A549 (cell line): ENCODE measurements around the gene COPB2. TPM values are rescaled to one million over a fixed set of nuclear protein-coding genes. Genes with fewer than 3 reads are reported as not detected.

ENCODE experiments used
- ATAC-seq, 2 experiments: fragments of 200-7000 bp in 1 of 2; fragments of >200 bp in 1 of 2; cut with Nextera tagmentation in 1 of 2; cut with Tn5 transposase in 1 of 2; 3 replicates each; pipeline versions ENCODE4 v1.8.0 to v1.9.1; 2018 to 2020; ENCODE audit warnings: mild to moderate bottlenecking in 1 of 2, moderate library complexity in 1 of 2
- CTCF ChIA-PET: fragments of 300-600 bp; sonication (Branson Sonifier 250); formaldehyde crosslinking; extraction: SDS; loops from one replicate; lab custom pipeline; 2021; ENCODE audit warnings: antibody characterized with exemption, inconsistent platforms; lab: Yijun Ruan, JAX
- POLR2A ChIA-PET: fragments of 350-600 bp; formaldehyde crosslinking; extraction: SDS; loops from one replicate; lab custom pipeline; 2021; ENCODE audit warnings: antibody characterized with exemption, inconsistent platforms; lab: Yijun Ruan, JAX
- DNase-seq, 2 experiments: peaks; one replicate each; pipeline versions ENCODE4 v3.0.0 to v3.0.0-alpha.2; 2011 to 2016; ENCODE audit warnings: low read depth in 1 of 2, low spot score in 1 of 2
- FAIRE-seq: peaks from 2 replicates; lab custom pipeline; 2011; peaks lifted over from hg19 to GRCh38; lab: Jason Lieb, UNC
- H3K27ac ChIP-seq, 2 experiments: fragments of >200 bp; sonication (Bioruptor Twin); formaldehyde crosslinking; 3 replicates each; pipeline ENCODE4 v1.5.1; 2016 to 2017
- H3K4me1 ChIP-seq: fragments of >200 bp; sonication (Bioruptor Twin); formaldehyde crosslinking; 3 replicates; pipeline ENCODE4 v1.6.1; 2016
- H3K4me2 ChIP-seq: fragments of >200 bp; sonication (Bioruptor Twin); formaldehyde crosslinking; 3 replicates; pipeline ENCODE4 v1.6.1; 2016
- H3K4me3 ChIP-seq: fragments of >200 bp; sonication (Bioruptor Twin); formaldehyde crosslinking; 3 replicates; pipeline ENCODE4 v1.5.1; 2016
- H3K9me3 ChIP-seq: fragments of >200 bp; sonication (Bioruptor Twin); formaldehyde crosslinking; 3 replicates; pipeline ENCODE4 v1.6.1; 2016
- CBX8 ChIP-seq: fragments of 200-600 bp; sonication (generic); IDR thresholded peaks from 2 replicates; pipeline ENCODE4 v1.6.1; 2016
- CHD2 ChIP-seq: fragments of 150-350 bp; IDR thresholded peaks from 2 replicates; pipeline ENCODE4 v1.6.1; 2014; ENCODE audit warnings: low read length; ENCODE audit not compliant: partially characterized antibody
- EHF ChIP-seq: fragments of 250-450 bp; sonication (Bioruptor Pico); IDR thresholded peaks from 2 replicates; pipeline ENCODE4 v1.5.0; 2020; ENCODE audit warnings: mild to moderate bottlenecking
- ESRRA ChIP-seq: fragments of 150-350 bp; IDR thresholded peaks from 2 replicates; pipeline ENCODE4 v1.6.1; 2014; ENCODE audit warnings: mild to moderate bottlenecking, low read length, borderline replicate concordance
- HES2 ChIP-seq: fragments of >200 bp; sonication (Bioruptor Twin); formaldehyde crosslinking; IDR thresholded peaks from 2 replicates; pipeline ENCODE4 v1.6.1; 2016
- HEYL ChIP-seq: fragments of 250-450 bp; sonication (Bioruptor Pico); IDR thresholded peaks from 2 replicates; pipeline ENCODE4 v1.8.0; 2021; ENCODE audit warnings: mild to moderate bottlenecking, moderate library complexity
- HOXB5 ChIP-seq: fragments of 250-450 bp; sonication (Bioruptor Pico); IDR thresholded peaks from 2 replicates; pipeline ENCODE4 v1.5.0; 2020; ENCODE audit warnings: mild to moderate bottlenecking, moderate library complexity
- KDM1A ChIP-seq: fragments of 200-600 bp; sonication (generic); IDR thresholded peaks from 2 replicates; pipeline ENCODE4 v1.6.1; 2016; ENCODE audit warnings: low read depth, mild to moderate bottlenecking
- KDM5A ChIP-seq: fragments of 200-600 bp; sonication (generic); IDR thresholded peaks from 2 replicates; pipeline ENCODE4 v1.6.1; 2016; ENCODE audit warnings: antibody characterized with exemption, mild to moderate bottlenecking
- MAX ChIP-seq: IDR thresholded peaks from 2 replicates; pipeline ENCODE4 v1.6.1; 2012
- MYC ChIP-seq: IDR thresholded peaks from 2 replicates; pipeline ENCODE4 v1.6.1; 2012; ENCODE audit warnings: mild to moderate bottlenecking, inconsistent platforms, low read length, improper control_type of control experiment, borderline replicate concordance
- NR3C1 ChIP-seq: fragments of >200 bp; sonication (Bioruptor Twin); formaldehyde crosslinking; IDR thresholded peaks from 3 replicates; pipeline ENCODE4 v1.6.1; 2017
- RCOR1 ChIP-seq: fragments of 150-350 bp; IDR thresholded peaks from 2 replicates; pipeline ENCODE4 v1.6.1; 2014; ENCODE audit warnings: antibody characterized with exemption, low read length, low read depth
- RNF2 ChIP-seq: fragments of 200-600 bp; sonication (generic); IDR thresholded peaks from 2 replicates; pipeline ENCODE4 v1.6.1; 2016; ENCODE audit warnings: low read depth, mild to moderate bottlenecking, antibody characterized with exemption, moderate library complexity, borderline replicate concordance
- TP53 ChIP-seq: fragments of 250-450 bp; sonication (Bioruptor Pico); IDR thresholded peaks from 2 replicates; pipeline ENCODE4 v1.5.0; 2021; ENCODE audit warnings: mild to moderate bottlenecking, moderate library complexity
- ZNF302 ChIP-seq: fragments of 250-450 bp; sonication (Bioruptor Pico); IDR thresholded peaks from 2 replicates; pipeline ENCODE4 v1.9.0; 2021; ENCODE audit warnings: inconsistent platforms, mild to moderate bottlenecking, moderate library complexity
- WGBS: methylation state at CpG from one replicate; pipeline ENCODE4 v1.1.6; 2017; ENCODE audit errors: missing lambda C conversion rate; 5-methylcytosine and 5-hydroxymethylcytosine counted together
- polyA plus RNA-seq, 4 experiments: library from polyadenylated mRNA; depleted of rRNA in 3 of 4; stranded (reverse); fragments of >200 nt; fragmentation: RNase III in 1 of 4; extraction: RNeasy Plus Mini Kit Qiagen cat#74134 plus additional on column Dnase treatment in 1 of 4; gene quantifications; 2 replicates in 3 of 4; 3 replicates in 1 of 4; pipeline ENCODE4 v1.2.3, GENCODE V29; 2011 to 2017
- TF ChIP-seq, protein P1 (sequence below): fragments of 200-600 bp; sonication (generic); IDR thresholded peaks from 2 replicates; pipeline ENCODE4 v1.6.1; 2016; ENCODE audit warnings: antibody characterized with exemption, mild to moderate bottlenecking, moderate library complexity
- TF ChIP-seq, protein P2 (sequence below): fragments of 250-450 bp; sonication (Bioruptor Pico); IDR thresholded peaks from 2 replicates; pipeline ENCODE4 v1.5.0; 2020; ENCODE audit warnings: low read depth, mild to moderate bottlenecking, moderate library complexity

COPB2 gene
- polyA plus RNA-seq, 2 of the 4 experiments (the other 2 are of a cell fraction), result 109 to 124 TPM

- ATAC-seq (peak in 1 of 2 experiments; percentile 38; a peak in 1 of 6 replicates), FAIRE-seq (no peak), DNase-seq (peak in 1 of 2 experiments; percentile 46)
- ChIA-PET POLR2A (no interaction called here), CTCF (interaction anchor here (1.0 to 10.6 kb wide), 5 partner anchors 9 to 206 kb away, joined by 4 to 55 read pairs (median 8); no protein-coding TSS in a partner anchor)
- Histone ChIP-seq H3K4me3 (no peak overlapping the region), H3K4me1 (peaks cover 23% of the 10 kb centered on the region), H3K9me3 (no peaks in the 10 kb centered on the region), H3K4me2 (no peak overlapping the region), H3K27ac (peak overlapping the region in 1 of 2 experiments; percentile 64; a peak in 3 of 6 replicates)
- WGBS, result 92% methylated on average over 2 of the region's 8 CpGs
- TF ChIP-seq CHD2, result no peak
Observed at GRCh38 chr3:139317660-139318430, 71.6 kb downstream of the COPB2 start.

DNA sequence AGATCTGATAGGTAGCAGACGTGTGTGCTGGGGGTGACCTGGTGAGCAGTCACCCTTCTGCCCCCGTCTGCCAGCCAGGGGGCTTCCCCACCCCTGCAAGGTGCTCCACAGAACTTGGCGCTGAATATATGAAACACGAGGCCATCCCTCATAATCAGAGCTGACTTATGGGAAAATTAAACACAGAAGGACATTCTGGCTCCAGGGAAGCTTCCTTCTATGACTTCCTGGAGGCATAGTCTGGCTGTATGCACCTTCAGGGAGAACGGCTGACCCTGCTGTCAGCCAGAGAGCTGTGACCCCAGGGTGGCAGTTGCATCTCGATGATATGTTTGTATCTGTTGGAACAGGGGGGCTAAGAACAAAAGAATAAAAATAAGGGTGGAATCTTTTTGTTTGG, 72.2 kb downstream of the COPB2 start:
- H3K27ac ChIP-seq, result peak overlapping the region in 1 of 2 experiments; percentile 64; a peak in 2 of 6 replicates
- CTCF ChIA-PET, result interaction anchor here (1.0 to 10.6 kb wide), 4 partner anchors 9 to 205 kb away, joined by 4 to 55 read pairs (median 26); no protein-coding TSS in a partner anchor
- no peak for ATAC-seq

DNA sequence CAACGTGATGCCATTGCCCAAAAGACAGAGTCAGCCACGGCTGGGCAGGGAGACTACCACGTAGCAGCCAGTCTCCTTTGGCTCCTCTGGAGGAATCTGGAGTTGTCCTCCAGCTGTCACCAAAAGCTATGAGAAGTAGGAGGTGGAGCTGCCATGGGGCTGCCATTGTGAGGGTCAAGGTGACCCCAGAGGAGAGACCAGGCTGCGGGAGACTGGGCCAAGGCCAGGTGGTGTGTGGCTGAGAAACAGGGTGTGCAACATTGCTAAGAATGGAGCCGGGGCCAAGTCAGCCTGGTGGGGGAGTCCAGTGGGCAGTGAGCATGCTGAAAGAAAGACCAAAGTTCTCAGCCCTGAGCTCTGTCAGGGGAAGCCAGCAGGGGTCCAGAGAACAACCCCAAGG, 75.5 kb downstream of the COPB2 start:
- no peak overlapping the region for H3K4me3 ChIP-seq
- peaks cover 56% of the 10 kb centered on the region for H3K4me1 ChIP-seq
- FAIRE-seq (no peak), DNase-seq (no peak), ATAC-seq (no peak)
- CTCF ChIA-PET, result interaction anchor here (1.6 to 10.6 kb wide), 3 partner anchors 15 to 378 kb away, joined by 6 to 55 read pairs (median 26); no protein-coding TSS in a partner anchor
- no peak overlapping the region for H3K4me2 ChIP-seq
- no peaks in the 10 kb centered on the region for H3K9me3 ChIP-seq
- WGBS, result 68% methylated on average over 4 of the region's 5 CpGs
- H3K27ac ChIP-seq, result peak overlapping the region; percentile 67 to 92; a peak in 5 of 6 replicates
- POLR2A ChIA-PET, result no interaction called here
- TF ChIP-seq EHF (CRISPR knock-in tag) (no peak), HEYL (CRISPR knock-in tag) (no peak), RCOR1 (no peak), ESRRA (no peak), HOXB5 (CRISPR knock-in tag) (no peak), CBX8 (no peak), KDM5A (no peak), MYC (no peak)
- TF ChIP-seq, protein P1, sequence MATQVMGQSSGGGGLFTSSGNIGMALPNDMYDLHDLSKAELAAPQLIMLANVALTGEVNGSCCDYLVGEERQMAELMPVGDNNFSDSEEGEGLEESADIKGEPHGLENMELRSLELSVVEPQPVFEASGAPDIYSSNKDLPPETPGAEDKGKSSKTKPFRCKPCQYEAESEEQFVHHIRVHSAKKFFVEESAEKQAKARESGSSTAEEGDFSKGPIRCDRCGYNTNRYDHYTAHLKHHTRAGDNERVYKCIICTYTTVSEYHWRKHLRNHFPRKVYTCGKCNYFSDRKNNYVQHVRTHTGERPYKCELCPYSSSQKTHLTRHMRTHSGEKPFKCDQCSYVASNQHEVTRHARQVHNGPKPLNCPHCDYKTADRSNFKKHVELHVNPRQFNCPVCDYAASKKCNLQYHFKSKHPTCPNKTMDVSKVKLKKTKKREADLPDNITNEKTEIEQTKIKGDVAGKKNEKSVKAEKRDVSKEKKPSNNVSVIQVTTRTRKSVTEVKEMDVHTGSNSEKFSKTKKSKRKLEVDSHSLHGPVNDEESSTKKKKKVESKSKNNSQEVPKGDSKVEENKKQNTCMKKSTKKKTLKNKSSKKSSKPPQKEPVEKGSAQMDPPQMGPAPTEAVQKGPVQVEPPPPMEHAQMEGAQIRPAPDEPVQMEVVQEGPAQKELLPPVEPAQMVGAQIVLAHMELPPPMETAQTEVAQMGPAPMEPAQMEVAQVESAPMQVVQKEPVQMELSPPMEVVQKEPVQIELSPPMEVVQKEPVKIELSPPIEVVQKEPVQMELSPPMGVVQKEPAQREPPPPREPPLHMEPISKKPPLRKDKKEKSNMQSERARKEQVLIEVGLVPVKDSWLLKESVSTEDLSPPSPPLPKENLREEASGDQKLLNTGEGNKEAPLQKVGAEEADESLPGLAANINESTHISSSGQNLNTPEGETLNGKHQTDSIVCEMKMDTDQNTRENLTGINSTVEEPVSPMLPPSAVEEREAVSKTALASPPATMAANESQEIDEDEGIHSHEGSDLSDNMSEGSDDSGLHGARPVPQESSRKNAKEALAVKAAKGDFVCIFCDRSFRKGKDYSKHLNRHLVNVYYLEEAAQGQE, result no peak
- TF ChIP-seq, all 56 proteins: peak for 0

More for the DNA sequence above, 72.2 kb downstream of the COPB2 start:
- no peak for FAIRE-seq
- peaks cover 29% of the 10 kb centered on the region for H3K4me1 ChIP-seq
- H3K9me3 ChIP-seq, result no peaks in the 10 kb centered on the region
- no peak for TF ChIP-seq HES2
- TF ChIP-seq NR3C1, result no peak
- no peak for TF ChIP-seq RNF2
- TF ChIP-seq TP53 (CRISPR knock-in tag), result no peak
- TF ChIP-seq, protein P2, sequence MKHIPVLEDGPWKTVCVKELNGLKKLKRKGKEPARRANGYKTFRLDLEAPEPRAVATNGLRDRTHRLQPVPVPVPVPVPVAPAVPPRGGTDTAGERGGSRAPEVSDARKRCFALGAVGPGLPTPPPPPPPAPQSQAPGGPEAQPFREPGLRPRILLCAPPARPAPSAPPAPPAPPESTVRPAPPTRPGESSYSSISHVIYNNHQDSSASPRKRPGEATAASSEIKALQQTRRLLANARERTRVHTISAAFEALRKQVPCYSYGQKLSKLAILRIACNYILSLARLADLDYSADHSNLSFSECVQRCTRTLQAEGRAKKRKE (CRISPR knock-in tag), result no peak
- no peak for TF ChIP-seq HEYL (CRISPR knock-in tag)
- TF ChIP-seq MAX, result no peak
- TF ChIP-seq ZNF302, result no peak
- no peak for TF ChIP-seq CBX8
- TF ChIP-seq HOXB5 (CRISPR knock-in tag), result no peak
- TF ChIP-seq, protein P1, result no peak
- TF ChIP-seq RCOR1, result no peak
- TF ChIP-seq KDM1A, result no peak
- POLR2A ChIA-PET, result no interaction called here
- H3K4me2 ChIP-seq, result no peak overlapping the region
- WGBS, result 68% methylated on average over 2 of the region's 6 CpGs
- H3K4me3 ChIP-seq, result no peak overlapping the region
- DNase-seq, result no peak
